HG02610 (cell line): Measurements from ENCODE around the gene MYOZ3.

Experiments
- ATAC-seq: cut with Tn5 transposase; IDR thresholded peaks from one replicate; pipeline ENCODE4 v1.9.1; 2021; ENCODE audit warnings: mild to moderate bottlenecking, moderate library complexity; ENCODE audit not compliant: unreplicated experiment

Gene MYOZ3

GRCh38 chr5:150626853-150627276, 34.2 kb upstream of the MYOZ3 start:
- no peak for ATAC-seq

GRCh38 chr5:150627731-150628545, 33.1 kb upstream of the MYOZ3 start:
- ATAC-seq = no peak

GRCh38 chr5:150628936-150629485, 32.0 kb upstream of the MYOZ3 start:
- ATAC-seq = no peak

- ATAC-seq = no peak
These were observed 31.0 kb upstream of the MYOZ3 start for GRCh38 chr5:150630016-150630415.

GRCh38 chr5:150630461-150631325, 30.4 kb upstream of the MYOZ3 start:
- no peak for ATAC-seq

- ATAC-seq = no peak
These were observed 29.7 kb upstream of the MYOZ3 start for GRCh38 chr5:150631326-150631701.

- ATAC-seq = no peak
These were observed 28.5 kb upstream of the MYOZ3 start for GRCh38 chr5:150632305-150633160.

GRCh38 chr5:150633429-150633828, 27.6 kb upstream of the MYOZ3 start:
- ATAC-seq = no peak

- no peak for ATAC-seq
These were observed 24.4 kb upstream of the MYOZ3 start for GRCh38 chr5:150636391-150637244.

- no peak for ATAC-seq
These were observed 23.6 kb upstream of the MYOZ3 start for GRCh38 chr5:150637245-150638052.

- ATAC-seq = no peak
These were observed 23.0 kb upstream of the MYOZ3 start for GRCh38 chr5:150638053-150638444.

- no peak for ATAC-seq
These were observed 22.3 kb upstream of the MYOZ3 start for GRCh38 chr5:150638488-150639376.

GRCh38 chr5:150639377-150639692, 21.7 kb upstream of the MYOZ3 start:
- no peak for ATAC-seq

GRCh38 chr5:150639751-150640150, 21.3 kb upstream of the MYOZ3 start:
- no peak for ATAC-seq

- ATAC-seq = no peak
These were observed 20.6 kb upstream of the MYOZ3 start, which contains the start of gene SYNPO for GRCh38 chr5:150640311-150641005. SYNPO (plus strand) TSS chr5:150640660; CDS start chr5:150648276, 7,616 bp downstream.

- ATAC-seq = no peak
These were observed 20.0 kb upstream of the MYOZ3 start for GRCh38 chr5:150641006-150641570.
